ENCODE measurements around the gene PANK2. TPM values are rescaled to one million over a fixed set of nuclear protein-coding genes. Genes with fewer than 3 reads are reported as not detected.

PANK2 gene
- total RNA-seq, 1 experiment from 2014 or later, result 77.4 TPM

GRCh38 chr20:3966571-3966970 is 77.4 kb downstream of the PANK2 start:
- intact Hi-C loops (cut with micrococcal nuclease; ENCODE audit: unreplicated experiment), result no loop called here
- H3K27me3 ChIP-seq (replicated peaks; ENCODE audit: insufficient read depth, low read depth, low read length, poor library complexity), result no peaks in the 10 kb centered on the region
- no peak overlapping the region for H3K27ac ChIP-seq (ENCODE audit: low read depth, low read length, poor library complexity, severe bottlenecking)
- ChIA-PET POLR2A (ENCODE audit: low non-redundant PET) (no interaction called here), CTCF (no interaction called here)
- H3K4me3 ChIP-seq (ENCODE audit: low read depth, low read length, poor library complexity, severe bottlenecking), result no peak overlapping the region
- H3K9me3 ChIP-seq (ENCODE audit: low read depth, low read length, poor library complexity, severe bottlenecking), result no peaks in the 10 kb centered on the region
- no peak for DNase-seq (ENCODE audit: low spot score)
- H3K36me3 ChIP-seq (ENCODE audit: insufficient read depth, low read length, poor library complexity, severe bottlenecking), result no peaks in the 10 kb centered on the region
- TF ChIP-seq, protein P1, sequence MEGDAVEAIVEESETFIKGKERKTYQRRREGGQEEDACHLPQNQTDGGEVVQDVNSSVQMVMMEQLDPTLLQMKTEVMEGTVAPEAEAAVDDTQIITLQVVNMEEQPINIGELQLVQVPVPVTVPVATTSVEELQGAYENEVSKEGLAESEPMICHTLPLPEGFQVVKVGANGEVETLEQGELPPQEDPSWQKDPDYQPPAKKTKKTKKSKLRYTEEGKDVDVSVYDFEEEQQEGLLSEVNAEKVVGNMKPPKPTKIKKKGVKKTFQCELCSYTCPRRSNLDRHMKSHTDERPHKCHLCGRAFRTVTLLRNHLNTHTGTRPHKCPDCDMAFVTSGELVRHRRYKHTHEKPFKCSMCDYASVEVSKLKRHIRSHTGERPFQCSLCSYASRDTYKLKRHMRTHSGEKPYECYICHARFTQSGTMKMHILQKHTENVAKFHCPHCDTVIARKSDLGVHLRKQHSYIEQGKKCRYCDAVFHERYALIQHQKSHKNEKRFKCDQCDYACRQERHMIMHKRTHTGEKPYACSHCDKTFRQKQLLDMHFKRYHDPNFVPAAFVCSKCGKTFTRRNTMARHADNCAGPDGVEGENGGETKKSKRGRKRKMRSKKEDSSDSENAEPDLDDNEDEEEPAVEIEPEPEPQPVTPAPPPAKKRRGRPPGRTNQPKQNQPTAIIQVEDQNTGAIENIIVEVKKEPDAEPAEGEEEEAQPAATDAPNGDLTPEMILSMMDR (conservative IDR thresholded peaks at IDR 0.05; ENCODE audit: low read depth, low read length), result no peak
- TF ChIP-seq EZH2 (IDR thresholded peaks at IDR 0.05; ENCODE audit: borderline replicate concordance, low read depth, low read length, poor library complexity, severe bottlenecking), result no peak
- BruUV-seq (replicated peaks), result no TSS peak
- H3K4me1 ChIP-seq (ENCODE audit: insufficient read depth, low read length, poor library complexity, severe bottlenecking), result no peaks in the 10 kb centered on the region

DNA sequence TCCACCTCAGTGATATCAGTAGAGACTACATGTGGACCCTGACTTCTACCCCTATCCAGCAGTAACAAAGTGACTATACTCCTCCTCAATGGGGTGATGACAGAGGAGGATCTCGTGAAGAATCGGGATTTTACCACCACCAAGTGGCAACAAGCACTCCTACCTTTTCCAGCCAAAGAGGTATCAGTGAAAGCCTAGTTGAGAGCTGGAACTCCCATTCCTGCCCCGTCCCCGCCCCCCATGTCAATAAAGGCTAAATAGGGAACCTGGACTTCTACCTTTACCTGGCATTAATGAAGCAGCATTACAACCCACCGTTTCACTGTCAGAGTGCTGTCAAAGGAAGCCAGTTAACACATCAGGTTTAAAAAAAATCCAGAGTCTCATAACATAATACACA is 80.8 kb downstream of the PANK2 start:
- Histone ChIP-seq H3K4me3 (ENCODE audit: low read depth, low read length, poor library complexity, severe bottlenecking) (no peak overlapping the region), H3K27me3 (replicated peaks; ENCODE audit: insufficient read depth, low read depth, low read length, poor library complexity) (no peaks in the 10 kb centered on the region), H3K9me3 (ENCODE audit: low read depth, low read length, poor library complexity, severe bottlenecking) (no peaks in the 10 kb centered on the region), H3K27ac (ENCODE audit: low read depth, low read length, poor library complexity, severe bottlenecking) (no peak overlapping the region), H3K4me1 (ENCODE audit: insufficient read depth, low read length, poor library complexity, severe bottlenecking) (no peaks in the 10 kb centered on the region), H3K36me3 (ENCODE audit: insufficient read depth, low read length, poor library complexity, severe bottlenecking) (no peaks in the 10 kb centered on the region)
- ChIA-PET CTCF (no interaction called here), POLR2A (ENCODE audit: low non-redundant PET) (no interaction called here)
- no peak for DNase-seq (ENCODE audit: low spot score)
- intact Hi-C loops (cut with micrococcal nuclease; ENCODE audit: unreplicated experiment), result no loop called here
- BruUV-seq (replicated peaks), result no TSS peak
- TF ChIP-seq, protein P1 (conservative IDR thresholded peaks at IDR 0.05; ENCODE audit: low read depth, low read length), result no peak
- no peak for TF ChIP-seq EZH2 (IDR thresholded peaks at IDR 0.05; ENCODE audit: borderline replicate concordance, low read depth, low read length, poor library complexity, severe bottlenecking)

DNA sequence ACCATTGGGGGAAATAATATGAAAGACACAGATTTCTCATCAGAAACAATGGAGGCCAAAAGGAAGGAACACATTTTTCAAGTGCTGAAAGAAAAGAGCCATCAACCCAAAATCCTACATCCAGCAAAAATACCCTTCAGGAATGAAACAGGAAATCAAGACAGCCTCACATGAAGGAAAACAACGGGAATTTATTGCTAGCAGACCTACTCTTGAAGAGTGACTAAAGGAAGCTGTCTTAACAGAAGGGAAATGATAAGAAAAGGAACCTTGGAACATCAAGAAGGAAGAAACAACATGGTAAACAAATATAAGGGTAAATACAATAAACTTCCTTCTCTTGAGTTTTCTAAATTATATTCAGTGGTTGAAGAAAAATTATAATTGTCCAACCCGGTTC is 82.0 kb downstream of the PANK2 start:
- Histone ChIP-seq H3K27me3 (replicated peaks; ENCODE audit: insufficient read depth, low read depth, low read length, poor library complexity) (no peaks in the 10 kb centered on the region), H3K4me1 (ENCODE audit: insufficient read depth, low read length, poor library complexity, severe bottlenecking) (no peaks in the 10 kb centered on the region), H3K4me3 (ENCODE audit: low read depth, low read length, poor library complexity, severe bottlenecking) (no peak overlapping the region), H3K9me3 (ENCODE audit: low read depth, low read length, poor library complexity, severe bottlenecking) (no peaks in the 10 kb centered on the region), H3K27ac (ENCODE audit: low read depth, low read length, poor library complexity, severe bottlenecking) (no peak overlapping the region), H3K36me3 (ENCODE audit: insufficient read depth, low read length, poor library complexity, severe bottlenecking) (no peaks in the 10 kb centered on the region)
- TF ChIP-seq EZH2 (IDR thresholded peaks at IDR 0.05; ENCODE audit: borderline replicate concordance, low read depth, low read length, poor library complexity, severe bottlenecking), result no peak
- TF ChIP-seq, protein P1 (conservative IDR thresholded peaks at IDR 0.05; ENCODE audit: low read depth, low read length), result no peak
- no peak for DNase-seq (ENCODE audit: low spot score)
- ChIA-PET CTCF (no interaction called here), POLR2A (ENCODE audit: low non-redundant PET) (no interaction called here)
- BruUV-seq (replicated peaks), result no TSS peak
- intact Hi-C loops (cut with micrococcal nuclease; ENCODE audit: unreplicated experiment), result no loop called here

Measured in A673 (cell line).